HepG2 (cell line): ENCODE measurements around the gene PHLDB1. TPM values are rescaled to one million over a fixed set of nuclear protein-coding genes. Genes with fewer than 3 reads are reported as not detected.

Experiments
- ATAC-seq: fragments of 200-7000 bp; cut with Tn5 transposase; 3 replicates; pipeline ENCODE4 v1.9.1; 2020; ENCODE audit warnings: mild to moderate bottlenecking, moderate library complexity
- BruUV-seq: library from RNA; stranded (reverse); fragments of 400-500 nt; replicated peaks from 2 replicates; lab custom pipeline; 2021; lab: Mats Ljungman, UMichigan
- CTCF ChIA-PET: fragments of 300-600 bp; formaldehyde crosslinking; extraction: SDS; loops from one replicate; lab custom pipeline; 2021; ENCODE audit warnings: low total read pairs, inconsistent platforms, low intra/inter-chr PET ratio; lab: Yijun Ruan, JAX
- POLR2A ChIA-PET: fragments of 350-600 bp; sonication (Branson Sonifier 250); formaldehyde crosslinking; loops from one replicate; lab custom pipeline; 2020; ENCODE audit warnings: antibody characterized with exemption, inconsistent platforms; lab: Yijun Ruan, JAX
- DNase-seq: peaks from one replicate; pipeline ENCODE4 v3.0.0-alpha.2; 2015; ENCODE audit warnings: low spot score
- FAIRE-seq: peaks from 3 replicates; lab custom pipeline; 2011; peaks lifted over from hg19 to GRCh38; lab: Jason Lieb, UNC
- H2AFZ ChIP-seq: one replicate; pipeline ENCODE4 v1.6.1; 2011; ENCODE audit warnings: low read length, inconsistent platforms
- H3K27ac ChIP-seq: fragments of 300-600 bp; 3 replicates; pipeline ENCODE4 v1.8.0; 2011; ENCODE audit warnings: mixed run types, mild to moderate bottlenecking, mixed read lengths, low read length, inconsistent platforms; ENCODE audit not compliant: insufficient read depth; ENCODE audit errors: extremely low read length
- H3K27me3 ChIP-seq, 2 experiments: fragments of 200-600 bp in 1 of 2; 2 replicates in 1 of 2; 3 replicates in 1 of 2; pipeline versions ENCODE4 v1.6.0 to v1.8.0; 2011; ENCODE audit warnings: low read length in 2 of 2, mild to moderate bottlenecking in 2 of 2, moderate library complexity in 2 of 2, inconsistent platforms in 1 of 2; ENCODE audit not compliant: insufficient read depth in 2 of 2, control insufficient read depth in 1 of 2
- H3K36me3 ChIP-seq, 2 experiments: fragments of 200-600 bp in 1 of 2; replicated peaks in 1 of 2; 2 replicates in 1 of 2; 3 replicates in 1 of 2; pipeline versions ENCODE4 v1.5.1 to v1.8.0; 2011; ENCODE audit warnings: low read length in 2 of 2, inconsistent platforms in 1 of 2; ENCODE audit not compliant: insufficient read depth in 2 of 2, control insufficient read depth in 1 of 2
- H3K4me1 ChIP-seq: 2 replicates; pipeline ENCODE4 v1.5.1; 2012; ENCODE audit warnings: low read length, inconsistent platforms; ENCODE audit not compliant: insufficient read depth
- H3K4me2 ChIP-seq: 2 replicates; pipeline ENCODE4 v1.6.0; 2011; ENCODE audit warnings: low read depth, low read length, inconsistent platforms
- H3K4me3 ChIP-seq, 3 experiments: fragments of 200-600 bp in 1 of 3; sonication (generic), shearing (Covaris generic) in 1 of 3; replicated peaks in 1 of 3; 2 replicates each; pipeline ENCODE4 v1.5.1; 2011 to 2016; ENCODE audit warnings: low read length in 3 of 3, inconsistent platforms in 2 of 3, low read depth in 2 of 3, mild to moderate bottlenecking in 2 of 3, control low read depth in 1 of 3, mixed read lengths in 1 of 3; ENCODE audit not compliant: insufficient read depth in 1 of 3
- H3K79me2 ChIP-seq: one replicate; pipeline ENCODE4 v1.6.1; 2011; ENCODE audit warnings: low read length, inconsistent platforms; ENCODE audit not compliant: insufficient read depth
- H3K9ac ChIP-seq: 2 replicates; pipeline ENCODE4 v1.6.0; 2011; ENCODE audit warnings: mild to moderate bottlenecking, low read depth, low read length, inconsistent platforms; ENCODE audit not compliant: insufficient read depth
- H3K9me3 ChIP-seq: 2 replicates; pipeline ENCODE4 v1.5.1; 2012; ENCODE audit warnings: mild to moderate bottlenecking, low read length
- H4K20me1 ChIP-seq: 2 replicates; pipeline ENCODE4 v1.6.0; 2011; ENCODE audit warnings: inconsistent platforms, mild to moderate bottlenecking, low read length, moderate library complexity; ENCODE audit not compliant: insufficient read depth
- BORCS8-MEF2B ChIP-seq: sonication (generic); formaldehyde crosslinking; IDR thresholded peaks from 2 replicates; pipeline ENCODE4 v1.8.0; 2022; ENCODE audit warnings: mild to moderate bottlenecking, missing genetic modification reagents
- CSRNP2 ChIP-seq: sonication (generic); formaldehyde crosslinking; conservative IDR thresholded peaks from 2 replicates; pipeline ENCODE4 v1.8.0; 2022; ENCODE audit warnings: low read depth, missing genetic modification reagents
- E2F1 ChIP-seq: sonication (generic); formaldehyde crosslinking; IDR thresholded peaks from 2 replicates; pipeline ENCODE4 v1.5.0; 2020; ENCODE audit warnings: missing genetic modification reagents
- GABPA ChIP-seq, 2 experiments: IDR thresholded peaks; 2 replicates each; pipeline ENCODE4 v1.6.1; 2011 to 2016; ENCODE audit warnings: low read depth in 2 of 2, low read length in 1 of 2, missing biosample characterization in 1 of 2, missing genetic modification characterization in 1 of 2
- HNF4A ChIP-seq: sonication (generic); formaldehyde crosslinking; IDR thresholded peaks from 2 replicates; pipeline ENCODE4 v1.4.0; 2020; ENCODE audit warnings: missing genetic modification reagents
- RARG ChIP-seq: sonication (generic); formaldehyde crosslinking; IDR thresholded peaks from 2 replicates; pipeline ENCODE4 v1.4.0; 2020; ENCODE audit warnings: low read depth, mild to moderate bottlenecking, missing genetic modification reagents
- SAFB2 ChIP-seq: sonication (generic); formaldehyde crosslinking; IDR thresholded peaks from 2 replicates; pipeline ENCODE4 v1.5.1; 2020; ENCODE audit warnings: missing genetic modification reagents, low read depth, mild to moderate bottlenecking, borderline replicate concordance
- TBX3 ChIP-seq: fragments of 450-650 bp; IDR thresholded peaks from 2 replicates; pipeline ENCODE4 v1.6.1; 2017; ENCODE audit warnings: antibody characterized with exemption, mild to moderate bottlenecking, inconsistent platforms, borderline replicate concordance
- ZFP1 ChIP-seq: IDR thresholded peaks from 2 replicates; pipeline ENCODE4 v1.6.1; 2016
- ZFP41 ChIP-seq: sonication (generic); formaldehyde crosslinking; IDR thresholded peaks from 2 replicates; pipeline ENCODE4 v1.4.0; 2020; ENCODE audit warnings: mild to moderate bottlenecking, missing genetic modification reagents, borderline replicate concordance
- ZMYM4 ChIP-seq: sonication (generic); formaldehyde crosslinking; IDR thresholded peaks from 2 replicates; pipeline ENCODE4 v1.8.1; 2023; ENCODE audit warnings: mild to moderate bottlenecking, missing genetic modification reagents
- ZNF468 ChIP-seq: sonication (generic); formaldehyde crosslinking; IDR thresholded peaks from 2 replicates; pipeline ENCODE4 v1.8.0; 2022; ENCODE audit warnings: mild to moderate bottlenecking, moderate library complexity, missing genetic modification reagents
- ZNF605 ChIP-seq: sonication (generic); formaldehyde crosslinking; IDR thresholded peaks from 2 replicates; pipeline ENCODE4 v1.8.0; 2022; ENCODE audit warnings: mild to moderate bottlenecking, missing genetic modification reagents
- WGBS: methylation state at CpG from one replicate; pipeline ENCODE4 v1.1.6; 2017; ENCODE audit warnings: low lambda C conversion rate; 5-methylcytosine and 5-hydroxymethylcytosine counted together
- in situ Hi-C: cut with HindIII; loops from 2 replicates; pipeline ENCODE4 v1.10.0; 2017; ENCODE audit warnings: low pct_unique_long_range_greater_than_20kb; ENCODE audit not compliant: extremely low pct_ligation_motif_present
- intact Hi-C: fragments of 100-400 bp; cut with micrococcal nuclease; formaldehyde crosslinking; loops from one replicate; pipeline ENCODE4 v1.10.0; 2022; ENCODE audit not compliant: unreplicated experiment
- polyA plus RNA-seq, 8 experiments: library from polyadenylated mRNA; depleted of rRNA in 3 of 8; stranded (reverse) in 7 of 8; unstranded in 1 of 8; fragments of >200 nt; fragmentation: Illumina TruSeq in 4 of 8; extraction: Trizol in 4 of 8; gene quantifications; 2 replicates each; pipeline versions ENCODE4 v1.2.1 to v1.2.3, GENCODE V29; 2011 to 2016; ENCODE audit warnings: low read depth in 4 of 8, missing spikeins in 1 of 8, mixed read lengths in 1 of 8; ENCODE audit not compliant: insufficient read depth in 1 of 8
- total RNA-seq, 5 experiments: library from RNA; depleted of rRNA; stranded (reverse); fragments of >200 nt; fragmentation: Illumina TruSeq; extraction: Trizol; gene quantifications; 2 replicates each; pipeline ENCODE4 v1.2.3, GENCODE V29; 2016; ENCODE audit warnings: low read depth in 1 of 5
- TF ChIP-seq, protein P1 (sequence below): sonication (generic); formaldehyde crosslinking; conservative IDR thresholded peaks from 2 replicates; pipeline ENCODE4 v1.8.0; 2022; ENCODE audit warnings: mild to moderate bottlenecking, moderate library complexity, missing genetic modification reagents
- TF ChIP-seq, protein P2 (sequence below): IDR thresholded peaks from 2 replicates; pipeline ENCODE4 v1.6.1; 2016; ENCODE audit warnings: missing compliant biosample characterization, missing genetic modification reagents, borderline replicate concordance

The PHLDB1 gene
- total and polyA plus RNA-seq, 2 of the 13 experiments (the other 11 are each of a cell fraction or from before 2014, with no cell fraction given): 13.8 to 14.2 TPM

DNA sequence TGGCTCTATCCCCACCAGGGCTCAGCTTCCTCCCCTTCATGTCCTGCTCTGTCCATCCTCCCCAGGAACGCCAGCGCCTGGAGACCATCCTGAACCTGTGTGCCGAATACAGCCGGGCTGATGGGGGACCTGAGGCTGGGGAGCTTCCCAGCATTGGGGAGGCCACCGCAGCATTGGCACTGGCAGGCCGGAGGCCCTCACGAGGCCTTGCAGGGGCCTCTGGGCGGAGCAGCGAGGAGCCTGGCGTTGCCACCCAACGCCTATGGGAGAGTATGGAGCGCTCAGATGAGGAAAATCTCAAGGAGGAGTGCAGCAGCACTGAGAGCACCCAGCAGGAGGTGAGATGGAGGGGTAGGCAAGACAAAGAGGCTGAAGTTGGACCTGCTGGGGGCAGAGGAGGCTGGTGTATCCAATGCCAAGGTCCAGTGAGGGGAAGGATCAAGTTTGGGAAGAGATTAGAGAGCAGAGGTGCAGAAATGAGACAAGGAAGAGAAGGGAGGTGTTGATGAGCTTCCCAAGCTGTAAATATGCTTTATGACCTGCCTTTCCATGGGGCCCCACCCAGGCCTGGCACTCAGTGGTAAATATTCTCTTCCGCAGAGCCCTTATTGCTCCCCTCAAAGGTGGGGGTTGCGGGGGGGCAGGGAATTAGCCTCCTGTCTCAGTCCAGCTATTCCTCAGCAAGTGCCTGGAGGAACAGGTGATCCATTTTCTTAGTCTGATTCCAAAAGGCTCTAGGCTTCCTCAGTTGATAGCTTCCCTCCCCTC is 23.9 kb downstream of the PHLDB1 start:
- BruUV-seq: no TSS peak
- Histone ChIP-seq H3K27ac (no peak overlapping the region), H3K9ac (no peak overlapping the region), H4K20me1 (no peaks in the 10 kb centered on the region), H3K4me2 (no peak overlapping the region), H3K4me3 (no peak overlapping the region), H2AFZ (no peak overlapping the region), H3K79me2 (no peaks in the 10 kb centered on the region), H3K36me3 (peaks cover 10 to 14% of the 10 kb centered on the region in 2 experiments; a peak in 4 of 5 replicates), H3K9me3 (no peaks in the 10 kb centered on the region), H3K27me3 (no peaks in the 10 kb centered on the region), H3K4me1 (peaks cover 9% of the 10 kb centered on the region)
- no peak for ATAC-seq
- ChIA-PET POLR2A (interaction anchor here (2.7 kb wide), 1 partner anchor 11 kb away, joined by 8 read pairs; no protein-coding TSS in a partner anchor), CTCF (no interaction called here)
- WGBS: 89% methylated on average over 14 of the region's 14 CpGs
- DNase-seq: no peak
- in situ Hi-C loops: no loop called here
- FAIRE-seq: no peak
- intact Hi-C loops: no loop called here
- no peak for TF ChIP-seq ZNF468 (CRISPR knock-in tag)
- no peak for TF ChIP-seq BORCS8-MEF2B (CRISPR knock-in tag)
- TF ChIP-seq, protein P1, sequence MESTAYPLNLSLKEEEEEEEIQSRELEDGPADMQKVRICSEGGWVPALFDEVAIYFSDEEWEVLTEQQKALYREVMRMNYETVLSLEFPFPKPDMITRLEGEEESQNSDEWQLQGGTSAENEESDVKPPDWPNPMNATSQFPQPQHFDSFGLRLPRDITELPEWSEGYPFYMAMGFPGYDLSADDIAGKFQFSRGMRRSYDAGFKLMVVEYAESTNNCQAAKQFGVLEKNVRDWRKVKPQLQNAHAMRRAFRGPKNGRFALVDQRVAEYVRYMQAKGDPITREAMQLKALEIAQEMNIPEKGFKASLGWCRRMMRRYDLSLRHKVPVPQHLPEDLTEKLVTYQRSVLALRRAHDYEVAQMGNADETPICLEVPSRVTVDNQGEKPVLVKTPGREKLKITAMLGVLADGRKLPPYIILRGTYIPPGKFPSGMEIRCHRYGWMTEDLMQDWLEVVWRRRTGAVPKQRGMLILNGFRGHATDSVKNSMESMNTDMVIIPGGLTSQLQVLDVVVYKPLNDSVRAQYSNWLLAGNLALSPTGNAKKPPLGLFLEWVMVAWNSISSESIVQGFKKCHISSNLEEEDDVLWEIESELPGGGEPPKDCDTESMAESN (CRISPR knock-in tag): no peak
- TF ChIP-seq HNF4A: no peak
- TF ChIP-seq E2F1 (CRISPR knock-in tag): no peak
- TF ChIP-seq ZFP41: no peak
- TF ChIP-seq, protein P2, sequence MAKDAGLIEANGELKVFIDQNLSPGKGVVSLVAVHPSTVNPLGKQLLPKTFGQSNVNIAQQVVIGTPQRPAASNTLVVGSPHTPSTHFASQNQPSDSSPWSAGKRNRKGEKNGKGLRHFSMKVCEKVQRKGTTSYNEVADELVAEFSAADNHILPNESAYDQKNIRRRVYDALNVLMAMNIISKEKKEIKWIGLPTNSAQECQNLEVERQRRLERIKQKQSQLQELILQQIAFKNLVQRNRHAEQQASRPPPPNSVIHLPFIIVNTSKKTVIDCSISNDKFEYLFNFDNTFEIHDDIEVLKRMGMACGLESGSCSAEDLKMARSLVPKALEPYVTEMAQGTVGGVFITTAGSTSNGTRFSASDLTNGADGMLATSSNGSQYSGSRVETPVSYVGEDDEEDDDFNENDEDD (CRISPR knock-in tag): no peak
- TF ChIP-seq ZNF605 (CRISPR knock-in tag): no peak
- TF ChIP-seq TBX3: no peak
- TF ChIP-seq SAFB2 (CRISPR knock-in tag): no peak
- no peak for TF ChIP-seq GABPA (IDR thresholded peaks at IDR 0.05; ENCODE audit: low read depth, low read length)
- no peak for TF ChIP-seq GABPA (CRISPR knock-in tag; IDR thresholded peaks at IDR 0.05; ENCODE audit: low read depth)
- TF ChIP-seq CSRNP2: no peak
- TF ChIP-seq ZMYM4 (CRISPR knock-in tag): no peak
- TF ChIP-seq RARG (CRISPR knock-in tag): no peak
- TF ChIP-seq ZFP1 (CRISPR knock-in tag): no peak
